Measurements from ENCODE around the gene KRT80. TPM values are rescaled to one million over a fixed set of nuclear protein-coding genes. Genes with fewer than 3 reads are reported as not detected.

Gene KRT80
- total and polyA plus RNA-seq, 2 of the 13 experiments (the other 11 are each of a cell fraction or from before 2014, with no cell fraction given): 0.27 to 0.53 TPM

GRCh38 chr12:52226446-52226845 lies 34.6 kb upstream of the KRT80 start:
- Histone ChIP-seq H3K27me3 (ENCODE audit: control insufficient read depth in 1 of 2, insufficient read depth in 2 of 2, low read length in 2 of 2) (peaks cover 0 to 23% of the 10 kb centered on the region in 2 experiments), H3K9ac (ENCODE audit: insufficient read depth, low read depth, low read length) (no peak overlapping the region), H3K4me3 (replicated peaks in 1 of 3; ENCODE audit: insufficient read depth in 1 of 3, low read depth in 2 of 3, low read length in 3 of 3) (no peak overlapping the region), H3K27ac (ENCODE audit: extremely low read length, insufficient read depth, low read length) (no peak overlapping the region), H4K20me1 (ENCODE audit: insufficient read depth, low read length) (no peaks in the 10 kb centered on the region), H3K4me2 (ENCODE audit: low read depth, low read length) (no peak overlapping the region), H3K36me3 (replicated peaks in 1 of 2; ENCODE audit: control insufficient read depth in 1 of 2, insufficient read depth in 2 of 2, low read length in 2 of 2) (no peaks in the 10 kb centered on the region), H3K79me2 (ENCODE audit: insufficient read depth, low read length) (no peaks in the 10 kb centered on the region), H3K9me3 (ENCODE audit: low read length) (no peaks in the 10 kb centered on the region), H3K4me1 (ENCODE audit: insufficient read depth, low read length) (peaks cover 5% of the 10 kb centered on the region; the same call in 1 of the 2 replicates), H2AFZ (ENCODE audit: low read length) (no peak overlapping the region)
- 2% methylated on average over 4 of the region's 4 CpGs for WGBS (ENCODE audit: low lambda C conversion rate)
- no peak for FAIRE-seq
- POLR2A ChIA-PET: no interaction called here
- no peak for TF ChIP-seq ZNF782 (CRISPR knock-in tag; IDR thresholded peaks at IDR 0.05; ENCODE audit: borderline replicate concordance)
- CTCF ChIA-PET (ENCODE audit: low intra/inter-chr PET ratio, low total read pairs): no interaction called here
- no peak for ATAC-seq
- no TSS peak for BruUV-seq (replicated peaks)
- DNase-seq (ENCODE audit: low spot score): no peak
- intact Hi-C loops (cut with micrococcal nuclease; ENCODE audit: unreplicated experiment): no loop called here
- in situ Hi-C loops (cut with HindIII; ENCODE audit: extremely low pct_ligation_motif_present, low pct_unique_long_range_greater_than_20kb): no loop called here

- Histone ChIP-seq H3K9ac (ENCODE audit: insufficient read depth, low read depth, low read length) (no peak overlapping the region), H3K36me3 (replicated peaks in 1 of 2; ENCODE audit: control insufficient read depth in 1 of 2, insufficient read depth in 2 of 2, low read length in 2 of 2) (no peaks in the 10 kb centered on the region), H4K20me1 (ENCODE audit: insufficient read depth, low read length) (no peaks in the 10 kb centered on the region), H3K9me3 (ENCODE audit: low read length) (no peaks in the 10 kb centered on the region), H3K4me3 (replicated peaks in 1 of 3; ENCODE audit: insufficient read depth in 1 of 3, low read depth in 2 of 3, low read length in 3 of 3) (no peak overlapping the region), H3K79me2 (ENCODE audit: insufficient read depth, low read length) (no peaks in the 10 kb centered on the region), H3K27me3 (ENCODE audit: control insufficient read depth in 1 of 2, insufficient read depth in 2 of 2, low read length in 2 of 2) (peaks cover 0 to 16% of the 10 kb centered on the region in 2 experiments; a peak in 2 of 5 replicates), H3K4me1 (ENCODE audit: insufficient read depth, low read length) (peaks cover 5% of the 10 kb centered on the region; the same call in 1 of the 2 replicates), H2AFZ (ENCODE audit: low read length) (no peak overlapping the region), H3K4me2 (ENCODE audit: low read depth, low read length) (no peak overlapping the region), H3K27ac (ENCODE audit: extremely low read length, insufficient read depth, low read length) (no peak overlapping the region)
- FAIRE-seq: no peak
- TF ChIP-seq TRAFD1 (CRISPR knock-in tag; IDR thresholded peaks at IDR 0.05; ENCODE audit: borderline replicate concordance): no peak
- ChIA-PET POLR2A (no interaction called here), CTCF (ENCODE audit: low intra/inter-chr PET ratio, low total read pairs) (no interaction called here)
- no peak for DNase-seq (ENCODE audit: low spot score)
- in situ Hi-C loops (cut with HindIII; ENCODE audit: extremely low pct_ligation_motif_present, low pct_unique_long_range_greater_than_20kb): no loop called here
- no peak for ATAC-seq
- no TSS peak for BruUV-seq (replicated peaks)
- intact Hi-C loops (cut with micrococcal nuclease; ENCODE audit: unreplicated experiment): no loop called here
- 14% methylated on average over 4 of the region's 4 CpGs for WGBS (ENCODE audit: low lambda C conversion rate)
Observed at GRCh38 chr12:52225752-52226151, 33.9 kb upstream of the KRT80 start.
